Fibroblast of gingiva (primary cell): ENCODE data around the gene SERPIND1.
"Not testable (repeated sequence)": the region's sequence is repeated elsewhere in the genome, so short reads cannot be mapped to it uniquely, and the experiment has no call there.

Source experiments
- DNase-seq: peaks from one replicate; pipeline ENCODE4 v3.0.0-alpha.2; 2011; ENCODE audit warnings: low read depth

Gene SERPIND1

GRCh38 chr22:20747223-20747622, 26.7 kb upstream of the SERPIND1 start:
- no peak for DNase-seq

GRCh38 chr22:20748082-20748481, 25.8 kb upstream of the SERPIND1 start:
- no peak for DNase-seq

- DNase-seq: no peak
These were observed 25.0 kb upstream of the SERPIND1 start for GRCh38 chr22:20748731-20749428.

GRCh38 chr22:20749453-20749852, 24.5 kb upstream of the SERPIND1 start:
- DNase-seq: no peak

- peak; percentile 67 for DNase-seq
These were observed 23.3 kb upstream of the SERPIND1 start for GRCh38 chr22:20750461-20751184.

GRCh38 chr22:20751185-20751851, 22.6 kb upstream of the SERPIND1 start:
- DNase-seq: no peak

- no peak for DNase-seq
These were observed 21.7 kb upstream of the SERPIND1 start for GRCh38 chr22:20752104-20752741.

GRCh38 chr22:20752873-20753272, 21.0 kb upstream of the SERPIND1 start:
- no peak for DNase-seq

- no peak for DNase-seq
These were observed 17.1 kb upstream of the SERPIND1 start for GRCh38 chr22:20756846-20757245.

GRCh38 chr22:20758688-20759087, 15.2 kb upstream of the SERPIND1 start:
- DNase-seq: no peak

- no peak for DNase-seq
These were observed 13.8 kb upstream of the SERPIND1 start for GRCh38 chr22:20760084-20760483.

GRCh38 chr22:20761536-20761935, 12.4 kb upstream of the SERPIND1 start:
- no peak for DNase-seq

- no peak for DNase-seq
These were observed 11.6 kb upstream of the SERPIND1 start for GRCh38 chr22:20762233-20762796.

- no peak for DNase-seq
These were observed 10.1 kb upstream of the SERPIND1 start for GRCh38 chr22:20763630-20764470.

- no peak for DNase-seq
These were observed 9.5 kb upstream of the SERPIND1 start for GRCh38 chr22:20764471-20764720.

GRCh38 chr22:20764729-20765128, 9.2 kb upstream of the SERPIND1 start:
- DNase-seq: no peak

GRCh38 chr22:20765938-20766337, 8.0 kb upstream of the SERPIND1 start:
- no peak for DNase-seq

- DNase-seq: no peak
These were observed 7.4 kb upstream of the SERPIND1 start for GRCh38 chr22:20766530-20766929.

GRCh38 chr22:20769496-20769826, 4.5 kb upstream of the SERPIND1 start:
- DNase-seq: not testable (repeated sequence)

- no peak for DNase-seq
These were observed 1.8 kb upstream of the SERPIND1 start for GRCh38 chr22:20771918-20772625.

- no peak for DNase-seq
These were observed 969 bp downstream of the SERPIND1 start for GRCh38 chr22:20774882-20775281.
